Stomach (tissue), 4 donors: ENCODE measurements around the gene PTPRM.

Experiments used
- POLR2A ChIP-seq, 4 donors: fragments of 450-650 bp; IDR thresholded peaks; one replicate each; pipeline ENCODE4 v1.6.1; 2016; ENCODE audit warnings: antibody characterized with exemption in 4 of 4, control low read depth in 2 of 4, mild to moderate bottlenecking in 1 of 4, moderate library complexity in 1 of 4
- POLR2AphosphoS5 ChIP-seq, 3 donors: sonication (generic); formaldehyde crosslinking; IDR thresholded peaks; one replicate each; pipeline ENCODE4 v1.6.1; 2016; ENCODE audit warnings: antibody characterized with exemption in 3 of 3
- TF ChIP-seq, protein P1 (sequence below), 7 experiments: fragments of 450-650 bp in 4 of 7; fragments of 200-600 bp in 3 of 7; sonication (generic) in 3 of 7; IDR thresholded peaks; one replicate each; pipeline ENCODE4 v1.5.1; 2016 to 2019; ENCODE audit warnings: antibody characterized with exemption in 7 of 7, control low read depth in 2 of 7, mild to moderate bottlenecking in 1 of 7

DNA sequence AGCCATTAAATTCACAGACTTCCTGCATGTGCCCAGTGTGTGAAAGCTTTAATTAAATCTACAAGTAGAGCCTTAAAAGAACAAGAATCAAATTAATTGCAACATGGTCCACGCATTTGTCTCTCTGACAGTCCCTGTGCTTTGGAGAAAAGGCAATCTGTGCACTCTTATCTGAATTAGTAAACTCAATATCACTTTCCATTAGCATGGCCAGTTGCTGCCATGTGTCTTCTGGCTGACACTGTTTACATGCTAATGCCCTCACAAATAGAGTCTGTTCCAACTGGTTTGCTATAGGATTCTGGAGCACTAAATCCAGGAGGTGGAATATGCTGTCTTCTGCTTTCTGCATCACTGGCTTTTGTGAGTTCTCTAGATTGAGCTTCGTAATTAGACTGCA, 607.7 kb downstream of the PTPRM start:
- TF ChIP-seq, protein P1, sequence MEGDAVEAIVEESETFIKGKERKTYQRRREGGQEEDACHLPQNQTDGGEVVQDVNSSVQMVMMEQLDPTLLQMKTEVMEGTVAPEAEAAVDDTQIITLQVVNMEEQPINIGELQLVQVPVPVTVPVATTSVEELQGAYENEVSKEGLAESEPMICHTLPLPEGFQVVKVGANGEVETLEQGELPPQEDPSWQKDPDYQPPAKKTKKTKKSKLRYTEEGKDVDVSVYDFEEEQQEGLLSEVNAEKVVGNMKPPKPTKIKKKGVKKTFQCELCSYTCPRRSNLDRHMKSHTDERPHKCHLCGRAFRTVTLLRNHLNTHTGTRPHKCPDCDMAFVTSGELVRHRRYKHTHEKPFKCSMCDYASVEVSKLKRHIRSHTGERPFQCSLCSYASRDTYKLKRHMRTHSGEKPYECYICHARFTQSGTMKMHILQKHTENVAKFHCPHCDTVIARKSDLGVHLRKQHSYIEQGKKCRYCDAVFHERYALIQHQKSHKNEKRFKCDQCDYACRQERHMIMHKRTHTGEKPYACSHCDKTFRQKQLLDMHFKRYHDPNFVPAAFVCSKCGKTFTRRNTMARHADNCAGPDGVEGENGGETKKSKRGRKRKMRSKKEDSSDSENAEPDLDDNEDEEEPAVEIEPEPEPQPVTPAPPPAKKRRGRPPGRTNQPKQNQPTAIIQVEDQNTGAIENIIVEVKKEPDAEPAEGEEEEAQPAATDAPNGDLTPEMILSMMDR (IDR thresholded peaks at IDR 0.05), result no peak
- TF ChIP-seq POLR2A (IDR thresholded peaks at IDR 0.05) (no peak), POLR2AphosphoS5 (IDR thresholded peaks at IDR 0.05) (no peak)
